Activated CD4-positive, alpha-beta T cell treated with anti-CD3 and anti-CD28 coated beads, Interleukin-2, amount 10 ng/mL, durations not matched to agents 24 days and 14 days (primary cell): Measurements from ENCODE around the gene ADGRB3. TPM values are rescaled to one million over a fixed set of nuclear protein-coding genes. Genes with fewer than 3 reads are reported as not detected.

ENCODE experiments used
- DNase-seq: peaks from one replicate; pipeline ENCODE4 v3.0.0; 2022
- H3K27ac Mint-ChIP-seq: one replicate; pipeline ENCODE4 v1.8.0; 2022; ENCODE audit warnings: mild to moderate bottlenecking, mixed read lengths
- H3K27me3 Mint-ChIP-seq: one replicate; pipeline ENCODE4 v1.8.0; 2022; ENCODE audit warnings: mixed read lengths
- H3K36me3 Mint-ChIP-seq: one replicate; pipeline ENCODE4 v1.8.0; 2022; ENCODE audit warnings: low read depth, mild to moderate bottlenecking, mixed read lengths
- H3K4me1 Mint-ChIP-seq: one replicate; pipeline ENCODE4 v1.8.0; 2021; ENCODE audit warnings: mixed read lengths
- H3K4me3 Mint-ChIP-seq: one replicate; pipeline ENCODE4 v1.8.0; 2022; ENCODE audit warnings: mild to moderate bottlenecking, moderate library complexity, mixed read lengths
- H3K9me3 Mint-ChIP-seq: one replicate; pipeline ENCODE4 v1.8.0; 2021; ENCODE audit warnings: mixed read lengths
- intact Hi-C: fragments of 100-400 bp; cut with micrococcal nuclease; formaldehyde crosslinking; loops from one replicate; pipeline ENCODE4 v1.15.1; 2023
- total RNA-seq: library from RNA; stranded (reverse); gene quantifications from 2 replicates; pipeline ENCODE4 v1.2.3, GENCODE V29; 2022

The ADGRB3 gene
- total RNA-seq, 1 donor from 2014 or later: not detected

DNA sequence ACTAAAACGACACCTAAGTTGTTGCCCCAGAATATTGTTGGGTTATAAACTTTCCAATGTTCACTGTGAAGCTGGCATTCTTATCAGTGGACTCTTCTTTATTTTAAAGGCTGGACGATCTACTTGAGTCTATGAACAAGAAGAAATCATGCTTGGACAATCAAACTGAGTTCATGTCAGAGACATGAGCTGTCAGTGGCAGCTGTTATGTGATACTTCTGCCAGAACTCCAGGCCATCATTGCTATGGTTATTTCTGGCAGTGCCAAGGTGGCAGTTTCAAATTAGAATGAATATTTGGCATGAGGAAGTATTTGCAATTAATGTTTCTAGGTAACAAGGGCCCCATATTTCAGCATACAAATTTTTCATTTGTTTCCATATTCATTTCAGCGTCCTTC, 744.4 kb downstream of the ADGRB3 start:
- Mint-ChIP-seq H3K4me3 (no peak overlapping the region), H3K27ac (no peak overlapping the region), H3K4me1 (no peaks in the 10 kb centered on the region), H3K27me3 (no peaks in the 10 kb centered on the region), H3K36me3 (no peaks in the 10 kb centered on the region), H3K9me3 (no peaks in the 10 kb centered on the region)
- intact Hi-C loops: no loop called here
- no peak for DNase-seq

DNA sequence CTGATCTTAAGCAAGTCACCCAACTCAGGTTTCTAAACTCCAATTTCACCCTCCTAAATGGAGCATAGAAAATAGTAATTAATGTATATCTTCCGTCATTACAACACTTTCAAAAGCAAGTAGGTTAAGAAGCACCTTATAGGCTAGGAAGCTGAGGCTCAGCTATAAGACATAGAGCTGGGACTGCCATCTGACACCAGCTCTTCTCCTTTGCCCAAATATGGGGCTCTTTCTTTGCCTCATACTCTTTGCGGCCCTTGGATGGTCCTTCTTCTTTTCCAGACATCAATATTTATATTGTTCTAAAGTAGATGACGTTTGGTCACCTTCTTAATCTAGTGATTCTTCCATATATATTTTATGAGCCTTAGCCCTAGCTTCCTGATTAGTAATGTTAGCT, 748.5 kb downstream of the ADGRB3 start:
- no peaks in the 10 kb centered on the region for H3K4me1 Mint-ChIP-seq
- H3K4me3 Mint-ChIP-seq: no peak overlapping the region
- DNase-seq: no peak
- intact Hi-C loops: no loop called here
- H3K27ac Mint-ChIP-seq: no peak overlapping the region
- H3K36me3 Mint-ChIP-seq: no peaks in the 10 kb centered on the region
- H3K9me3 Mint-ChIP-seq: no peaks in the 10 kb centered on the region
- H3K27me3 Mint-ChIP-seq: no peaks in the 10 kb centered on the region

DNA sequence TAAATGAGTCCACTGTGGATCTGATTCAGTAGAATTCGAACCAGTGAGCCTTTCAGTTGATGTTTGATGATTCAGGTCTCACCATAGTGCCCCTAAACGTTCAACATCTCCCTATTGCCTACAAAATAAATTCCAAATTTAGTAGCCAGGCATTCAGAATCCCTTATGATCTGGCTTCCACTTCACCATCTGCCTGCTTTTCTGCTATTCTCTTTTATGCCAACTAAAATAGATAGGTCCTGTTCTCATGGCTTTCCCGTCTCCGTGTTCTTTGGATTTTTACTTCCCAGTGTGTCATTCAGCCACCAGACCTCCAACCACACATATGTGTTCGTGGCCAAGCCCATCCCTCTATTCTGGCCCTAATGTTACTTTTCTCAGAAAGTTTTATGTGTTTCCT, 751.3 kb downstream of the ADGRB3 start:
- Mint-ChIP-seq H3K9me3 (no peaks in the 10 kb centered on the region), H3K4me1 (no peaks in the 10 kb centered on the region), H3K27me3 (no peaks in the 10 kb centered on the region), H3K27ac (no peak overlapping the region), H3K36me3 (no peaks in the 10 kb centered on the region), H3K4me3 (no peak overlapping the region)
- DNase-seq: no peak
- intact Hi-C loops: no loop called here

DNA sequence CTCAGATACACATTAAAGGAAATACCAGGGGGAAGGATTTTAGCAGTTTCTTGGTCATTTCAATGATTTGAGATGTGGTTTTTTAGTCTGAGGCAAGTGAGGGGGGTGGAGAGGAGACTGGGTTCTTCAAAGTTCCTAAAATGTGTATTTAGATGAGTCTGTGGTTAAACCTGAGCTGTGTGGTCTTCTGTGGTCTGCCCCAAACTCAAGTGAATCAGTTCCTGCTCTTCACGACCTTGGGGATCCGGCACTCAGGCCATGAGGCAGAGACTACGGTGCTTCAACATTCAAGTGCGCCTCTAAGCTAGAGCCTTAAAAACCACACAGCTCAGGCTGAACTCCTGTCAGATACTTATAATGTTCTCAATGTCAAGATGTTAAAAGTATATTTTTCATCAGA, 755.0 kb downstream of the ADGRB3 start:
- no peaks in the 10 kb centered on the region for H3K4me1 Mint-ChIP-seq
- no peak for DNase-seq
- no peak overlapping the region for H3K4me3 Mint-ChIP-seq
- no peaks in the 10 kb centered on the region for H3K36me3 Mint-ChIP-seq
- no peaks in the 10 kb centered on the region for H3K9me3 Mint-ChIP-seq
- no peak overlapping the region for H3K27ac Mint-ChIP-seq
- intact Hi-C loops: no loop called here
- H3K27me3 Mint-ChIP-seq: no peaks in the 10 kb centered on the region

DNA sequence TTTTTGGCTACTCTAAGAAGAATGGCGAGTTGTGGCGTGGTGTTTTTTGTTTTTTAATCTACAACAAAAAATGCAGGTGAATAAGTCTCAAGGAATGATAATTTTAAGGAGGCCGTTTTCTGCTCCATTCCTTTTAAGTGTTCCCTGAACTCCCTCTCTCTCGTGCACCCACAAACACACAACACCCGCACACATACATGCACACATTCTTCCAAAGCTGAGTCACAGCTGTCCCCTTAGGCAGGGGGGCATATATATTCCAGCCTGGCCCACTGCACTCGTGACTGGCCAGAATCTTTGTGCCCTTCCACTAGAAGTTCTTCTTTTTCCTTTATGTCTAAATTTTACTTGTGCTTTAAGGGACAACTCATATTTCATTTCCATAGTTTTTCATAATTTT, 756.0 kb downstream of the ADGRB3 start:
- Mint-ChIP-seq H3K4me1 (no peaks in the 10 kb centered on the region), H3K27ac (no peak overlapping the region), H3K36me3 (no peaks in the 10 kb centered on the region), H3K4me3 (no peak overlapping the region), H3K9me3 (no peaks in the 10 kb centered on the region), H3K27me3 (no peaks in the 10 kb centered on the region)
- DNase-seq: no peak
- intact Hi-C loops: no loop called here

DNA sequence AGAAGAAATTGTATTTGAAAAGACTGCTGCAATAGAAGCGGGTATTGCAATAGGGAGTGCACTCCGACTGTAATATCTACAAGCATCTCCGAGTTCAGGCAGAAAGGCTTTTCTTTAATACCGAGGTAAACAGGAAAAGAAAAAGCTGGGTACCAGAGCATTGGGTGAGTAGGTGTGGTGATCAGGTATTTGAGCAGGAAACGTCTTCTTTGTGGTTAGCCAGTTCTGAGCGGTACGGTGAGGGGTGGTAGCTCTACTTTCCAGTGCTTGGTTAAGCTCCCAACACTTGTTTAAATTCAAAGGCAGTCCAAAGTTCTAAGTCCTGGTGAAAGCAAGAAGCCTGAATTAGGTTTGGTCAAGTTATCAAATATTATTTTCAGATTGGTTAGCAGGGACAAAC, 757.7 kb downstream of the ADGRB3 start:
- no peaks in the 10 kb centered on the region for H3K27me3 Mint-ChIP-seq

GRCh38 chr6:69398311-69398710, 763.2 kb downstream of the ADGRB3 start:
- no peak for DNase-seq
- H3K9me3 Mint-ChIP-seq: no peaks in the 10 kb centered on the region
- H3K36me3 Mint-ChIP-seq: no peaks in the 10 kb centered on the region
- intact Hi-C loops: no loop called here
- H3K27ac Mint-ChIP-seq: no peak overlapping the region
- H3K27me3 Mint-ChIP-seq: no peaks in the 10 kb centered on the region
- H3K4me1 Mint-ChIP-seq: no peaks in the 10 kb centered on the region
- H3K4me3 Mint-ChIP-seq: no peak overlapping the region

More for the DNA sequence above, 757.7 kb downstream of the ADGRB3 start:
- DNase-seq: no peak
- Mint-ChIP-seq H3K9me3 (no peaks in the 10 kb centered on the region), H3K36me3 (no peaks in the 10 kb centered on the region), H3K4me1 (no peaks in the 10 kb centered on the region), H3K4me3 (no peak overlapping the region), H3K27ac (no peak overlapping the region)
- intact Hi-C loops: no loop called here

DNA sequence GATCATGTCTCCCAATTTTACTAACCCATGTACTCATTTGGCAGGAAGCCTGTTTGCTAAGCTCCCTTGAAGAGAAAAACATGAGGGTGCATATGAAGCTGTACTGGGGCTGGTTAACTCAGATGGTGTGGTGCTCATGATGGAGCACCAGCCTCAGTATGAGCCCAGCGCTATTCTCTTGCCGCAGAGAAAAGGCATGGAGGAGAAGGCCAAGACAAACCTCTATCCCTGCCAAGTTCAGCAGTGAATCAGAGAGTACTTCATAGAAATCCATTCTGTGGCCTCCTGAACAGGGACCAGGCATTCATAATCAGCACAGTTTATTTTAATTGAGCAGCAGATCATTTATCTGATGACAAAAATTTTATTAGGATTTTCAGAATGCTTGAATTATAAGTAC, 763.6 kb downstream of the ADGRB3 start:
- Mint-ChIP-seq H3K27ac (no peak overlapping the region), H3K27me3 (no peaks in the 10 kb centered on the region), H3K4me3 (no peak overlapping the region), H3K36me3 (no peaks in the 10 kb centered on the region), H3K4me1 (no peaks in the 10 kb centered on the region), H3K9me3 (no peaks in the 10 kb centered on the region)
- intact Hi-C loops: no loop called here
- no peak for DNase-seq

DNA sequence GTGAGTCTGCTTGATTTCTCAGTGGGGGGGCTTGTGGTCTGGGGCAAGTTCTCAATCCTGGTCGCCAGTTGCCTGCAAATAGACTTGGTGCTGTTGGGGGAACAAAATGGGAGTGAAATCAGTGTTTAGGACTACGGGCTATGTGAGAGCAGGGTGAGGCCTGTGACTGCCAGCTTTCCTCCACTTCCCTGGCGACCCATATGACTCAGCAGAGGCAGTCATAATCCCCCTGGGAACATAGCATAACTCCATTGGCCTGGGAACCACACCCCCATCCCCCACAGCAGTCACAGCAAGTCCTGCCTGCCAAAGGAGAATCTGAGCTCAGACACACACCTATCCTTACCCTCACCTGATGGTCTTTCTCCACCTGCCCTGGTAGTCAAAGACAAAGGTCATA, 773.8 kb downstream of the ADGRB3 start:
- no peaks in the 10 kb centered on the region for H3K9me3 Mint-ChIP-seq
- intact Hi-C loops: no loop called here
- no peaks in the 10 kb centered on the region for H3K4me1 Mint-ChIP-seq
- no peaks in the 10 kb centered on the region for H3K36me3 Mint-ChIP-seq
- H3K27me3 Mint-ChIP-seq: no peaks in the 10 kb centered on the region
- H3K27ac Mint-ChIP-seq: no peak overlapping the region
- H3K4me3 Mint-ChIP-seq: no peak overlapping the region
- no peak for DNase-seq

- intact Hi-C loops: no loop called here
- Mint-ChIP-seq H3K4me1 (no peaks in the 10 kb centered on the region), H3K4me3 (no peak overlapping the region), H3K27ac (no peak overlapping the region), H3K27me3 (no peaks in the 10 kb centered on the region), H3K36me3 (no peaks in the 10 kb centered on the region), H3K9me3 (no peaks in the 10 kb centered on the region)
- DNase-seq: no peak
Observed at GRCh38 chr6:69416776-69417175, 781.7 kb downstream of the ADGRB3 start.

DNA sequence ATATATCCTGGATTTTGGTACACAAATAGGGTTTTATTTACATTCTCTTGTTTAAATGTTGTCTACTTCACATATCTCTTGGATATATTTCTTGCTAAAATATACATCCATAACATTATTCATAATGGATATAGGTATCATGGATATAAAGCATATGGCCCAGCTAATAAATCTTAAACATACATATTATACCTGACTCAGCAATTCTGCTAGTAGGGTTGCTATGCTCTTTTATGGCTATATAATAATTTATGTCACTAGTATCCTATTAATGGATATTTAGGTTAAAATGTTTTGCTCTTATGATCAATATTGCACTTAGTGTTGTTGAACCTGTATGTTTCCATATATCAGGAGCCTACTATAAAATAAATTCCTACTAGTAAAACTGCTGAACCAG, 786.2 kb downstream of the ADGRB3 start:
- intact Hi-C loops: no loop called here
- Mint-ChIP-seq H3K9me3 (no peaks in the 10 kb centered on the region), H3K4me3 (no peak overlapping the region), H3K27me3 (no peaks in the 10 kb centered on the region), H3K27ac (no peak overlapping the region), H3K4me1 (no peaks in the 10 kb centered on the region), H3K36me3 (no peaks in the 10 kb centered on the region)
- no peak for DNase-seq

GRCh38 chr6:69422020-69422419, 786.9 kb downstream of the ADGRB3 start:
- Mint-ChIP-seq H3K27me3 (no peaks in the 10 kb centered on the region), H3K36me3 (no peaks in the 10 kb centered on the region), H3K4me3 (no peak overlapping the region), H3K27ac (no peak overlapping the region), H3K4me1 (no peaks in the 10 kb centered on the region), H3K9me3 (no peaks in the 10 kb centered on the region)
- DNase-seq: no peak
- intact Hi-C loops: no loop called here

- intact Hi-C loops: no loop called here
- Mint-ChIP-seq H3K36me3 (no peaks in the 10 kb centered on the region), H3K4me3 (no peak overlapping the region), H3K4me1 (no peaks in the 10 kb centered on the region), H3K27me3 (no peaks in the 10 kb centered on the region), H3K9me3 (no peaks in the 10 kb centered on the region), H3K27ac (no peak overlapping the region)
- no peak for DNase-seq
Observed at GRCh38 chr6:69422475-69422874, 787.4 kb downstream of the ADGRB3 start.

- H3K27ac Mint-ChIP-seq: no peak overlapping the region
- H3K36me3 Mint-ChIP-seq: no peaks in the 10 kb centered on the region
- DNase-seq: no peak
- H3K27me3 Mint-ChIP-seq: no peaks in the 10 kb centered on the region
- H3K9me3 Mint-ChIP-seq: no peaks in the 10 kb centered on the region
- no peaks in the 10 kb centered on the region for H3K4me1 Mint-ChIP-seq
- no peak overlapping the region for H3K4me3 Mint-ChIP-seq
- intact Hi-C loops: no loop called here
Observed at GRCh38 chr6:69423785-69424184, 788.7 kb downstream of the ADGRB3 start.

- intact Hi-C loops: no loop called here
- Mint-ChIP-seq H3K4me1 (no peaks in the 10 kb centered on the region), H3K9me3 (no peaks in the 10 kb centered on the region), H3K27ac (no peak overlapping the region), H3K4me3 (no peak overlapping the region), H3K27me3 (no peaks in the 10 kb centered on the region), H3K36me3 (no peaks in the 10 kb centered on the region)
- no peak for DNase-seq
Observed at GRCh38 chr6:69424581-69424980, 789.5 kb downstream of the ADGRB3 start.

- no peak for DNase-seq
- no peaks in the 10 kb centered on the region for H3K27me3 Mint-ChIP-seq
- intact Hi-C loops: no loop called here
- H3K4me1 Mint-ChIP-seq: no peaks in the 10 kb centered on the region
- H3K36me3 Mint-ChIP-seq: no peaks in the 10 kb centered on the region
- H3K27ac Mint-ChIP-seq: no peak overlapping the region
- no peak overlapping the region for H3K4me3 Mint-ChIP-seq
- H3K9me3 Mint-ChIP-seq: no peaks in the 10 kb centered on the region
Observed at GRCh38 chr6:69427882-69428281, 792.8 kb downstream of the ADGRB3 start.
